Esophagus muscularis mucosa (tissue), 4 donors: ENCODE results near the gene RBP3. TPM values are rescaled to one million over a fixed set of nuclear protein-coding genes. Genes with fewer than 3 reads are reported as not detected.
A peak's percentile ranks its signal among the peaks of the same experiment; 100 is the strongest.

Experiments used
- DNase-seq: peaks from one replicate; pipeline ENCODE4 v3.0.0-alpha.2; 2017; ENCODE audit errors: extremely low spot score
- H3K27ac ChIP-seq, 4 donors: fragments of 200-600 bp; sonication (generic); replicated peaks in 1 of 4; 1 replicate in 3 of 4; 2 replicates in 1 of 4; pipeline ENCODE4 v1.5.1; 2016 to 2019; ENCODE audit warnings: mild to moderate bottlenecking in 1 of 4
- H3K27me3 ChIP-seq, 4 donors: fragments of 200-600 bp; sonication (generic); one replicate each; pipeline versions ENCODE4 v1.5.1 to v1.6.0; 2016 to 2019
- H3K36me3 ChIP-seq, 4 donors: fragments of 200-600 bp; sonication (generic); one replicate each; pipeline ENCODE4 v1.5.1; 2016 to 2019
- H3K4me1 ChIP-seq, 4 donors: fragments of 200-600 bp; sonication (generic); one replicate each; pipeline ENCODE4 v1.5.1; 2016 to 2019
- H3K4me3 ChIP-seq, 4 donors: fragments of 200-600 bp; sonication (generic); 1 replicate in 2 of 4; 2 replicates in 2 of 4; pipeline ENCODE4 v1.5.1; 2016 to 2019; ENCODE audit warnings: mild to moderate bottlenecking in 4 of 4, moderate library complexity in 1 of 4
- H3K9me3 ChIP-seq, 4 donors: fragments of 200-600 bp; sonication (generic); 1 replicate in 3 of 4; 2 replicates in 1 of 4; pipeline ENCODE4 v1.5.1; 2016 to 2019
- EP300 ChIP-seq: sonication (generic); formaldehyde crosslinking; IDR thresholded peaks from one replicate; pipeline ENCODE4 v1.6.1; 2017; ENCODE audit warnings: antibody characterized with exemption
- POLR2A ChIP-seq: fragments of 450-650 bp; IDR thresholded peaks from one replicate; pipeline ENCODE4 v1.6.1; 2017; ENCODE audit warnings: antibody characterized with exemption, moderate library complexity, mild to moderate bottlenecking, low read depth
- POLR2AphosphoS5 ChIP-seq, 2 donors: sonication (generic); formaldehyde crosslinking; IDR thresholded peaks; one replicate each; pipeline ENCODE4 v1.6.1; 2017; ENCODE audit warnings: antibody characterized with exemption in 2 of 2
- WGBS: methylation state at CpG from one replicate; pipeline ENCODE4 v1.1.5; 2018; 5-methylcytosine and 5-hydroxymethylcytosine counted together
- intact Hi-C: fragments of 100-400 bp; cut with DNase I; formaldehyde crosslinking; loops from one replicate; pipeline ENCODE4 v1.15.1; 2023
- total RNA-seq, 4 donors: library from RNA; depleted of rRNA; stranded (reverse); fragments of >200 nt; gene quantifications; one replicate each; pipeline versions ENCODE4 v1.1.0 to v1.2.1, GENCODE V29; 2016
- TF ChIP-seq, protein P1 (sequence below), 3 experiments: fragments of 200-600 bp in 2 of 3; fragments of 450-650 bp in 1 of 3; sonication (generic) in 2 of 3; IDR thresholded peaks; one replicate each; pipeline ENCODE4 v1.5.1; 2017 to 2019; ENCODE audit warnings: antibody characterized with exemption in 3 of 3, mild to moderate bottlenecking in 2 of 3, moderate library complexity in 1 of 3

The RBP3 gene
- total RNA-seq, 4 donors from 2014 or later, result under 0.01 to 0.06 TPM; not detected in 2

DNA sequence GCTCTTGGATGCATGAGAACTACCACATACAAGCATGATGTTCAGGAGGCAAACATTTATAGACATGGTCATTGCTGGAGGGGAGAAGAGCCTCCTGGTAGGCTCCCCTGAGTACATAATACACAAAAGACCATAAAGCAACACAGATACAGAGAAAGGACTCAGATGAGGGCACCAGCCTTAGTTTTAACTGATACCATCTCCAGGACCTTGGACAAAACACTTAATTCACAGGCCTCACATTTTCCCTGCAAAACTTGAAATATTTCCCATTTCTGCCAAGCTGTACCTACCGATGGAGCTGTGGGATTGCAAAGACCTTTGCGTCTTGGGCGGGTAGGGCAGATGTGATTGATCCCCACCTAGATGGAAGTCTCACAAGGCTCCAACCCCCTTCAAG lies 52.6 kb downstream of the RBP3 start:
- intact Hi-C loops, result loop anchor here (5.0 kb wide), 1 partner anchor 57 kb away; no protein-coding TSS in a partner anchor
- H3K27me3 ChIP-seq, result no peaks in the 10 kb centered on the region
- no peak for DNase-seq
- no peaks in the 10 kb centered on the region for H3K36me3 ChIP-seq
- H3K4me3 ChIP-seq, result no peak overlapping the region
- 97% methylated on average over 3 of the region's 3 CpGs for WGBS
- H3K27ac ChIP-seq, result no peak overlapping the region
- H3K4me1 ChIP-seq, result peaks cover 14 to 28% (median 23%) of the 10 kb centered on the region in 4 donors
- no peaks in the 10 kb centered on the region for H3K9me3 ChIP-seq
- TF ChIP-seq EP300 (no peak), POLR2A (no peak), POLR2AphosphoS5 (IDR thresholded peaks at IDR 0.05) (no peak)
- TF ChIP-seq, protein P1, sequence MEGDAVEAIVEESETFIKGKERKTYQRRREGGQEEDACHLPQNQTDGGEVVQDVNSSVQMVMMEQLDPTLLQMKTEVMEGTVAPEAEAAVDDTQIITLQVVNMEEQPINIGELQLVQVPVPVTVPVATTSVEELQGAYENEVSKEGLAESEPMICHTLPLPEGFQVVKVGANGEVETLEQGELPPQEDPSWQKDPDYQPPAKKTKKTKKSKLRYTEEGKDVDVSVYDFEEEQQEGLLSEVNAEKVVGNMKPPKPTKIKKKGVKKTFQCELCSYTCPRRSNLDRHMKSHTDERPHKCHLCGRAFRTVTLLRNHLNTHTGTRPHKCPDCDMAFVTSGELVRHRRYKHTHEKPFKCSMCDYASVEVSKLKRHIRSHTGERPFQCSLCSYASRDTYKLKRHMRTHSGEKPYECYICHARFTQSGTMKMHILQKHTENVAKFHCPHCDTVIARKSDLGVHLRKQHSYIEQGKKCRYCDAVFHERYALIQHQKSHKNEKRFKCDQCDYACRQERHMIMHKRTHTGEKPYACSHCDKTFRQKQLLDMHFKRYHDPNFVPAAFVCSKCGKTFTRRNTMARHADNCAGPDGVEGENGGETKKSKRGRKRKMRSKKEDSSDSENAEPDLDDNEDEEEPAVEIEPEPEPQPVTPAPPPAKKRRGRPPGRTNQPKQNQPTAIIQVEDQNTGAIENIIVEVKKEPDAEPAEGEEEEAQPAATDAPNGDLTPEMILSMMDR (IDR thresholded peaks at IDR 0.05), result no peak

DNA sequence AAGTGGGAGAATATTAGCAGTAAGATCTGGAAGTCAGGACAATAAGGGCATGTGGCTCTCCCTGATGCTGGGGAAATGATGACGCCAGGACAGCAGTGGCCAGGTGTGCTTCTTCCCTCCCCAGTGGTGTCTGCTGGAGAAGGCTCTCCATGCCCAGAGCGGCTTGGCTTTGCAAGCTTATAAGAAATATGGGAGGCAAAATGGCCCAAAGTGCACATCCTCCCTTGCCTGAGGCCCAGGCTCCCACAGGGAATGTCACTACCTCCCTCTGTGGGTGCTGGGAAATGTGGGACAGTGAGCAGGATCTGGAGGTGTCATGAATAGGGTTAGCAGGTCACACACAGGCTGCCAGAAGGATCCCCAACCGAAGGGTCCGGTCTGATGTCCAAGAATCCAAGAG lies 53.0 kb downstream of the RBP3 start:
- H3K9me3 ChIP-seq, result no peaks in the 10 kb centered on the region
- TF ChIP-seq POLR2A, result no peak
- TF ChIP-seq, protein P1 (IDR thresholded peaks at IDR 0.05), result no peak
- TF ChIP-seq POLR2AphosphoS5 (IDR thresholded peaks at IDR 0.05), result no peak
- TF ChIP-seq EP300, result no peak
- H3K36me3 ChIP-seq, result no peaks in the 10 kb centered on the region
- H3K4me1 ChIP-seq, result peaks cover 14 to 28% (median 23%) of the 10 kb centered on the region in 4 donors
- H3K4me3 ChIP-seq, result no peak overlapping the region
- no peaks in the 10 kb centered on the region for H3K27me3 ChIP-seq
- H3K27ac ChIP-seq, result no peak overlapping the region
- peak; percentile 86 for DNase-seq
- intact Hi-C loops, result loop anchor here (5.0 kb wide), 1 partner anchor 56 kb away; no protein-coding TSS in a partner anchor
- WGBS, result 96% methylated on average over 4 of the region's 4 CpGs

DNA sequence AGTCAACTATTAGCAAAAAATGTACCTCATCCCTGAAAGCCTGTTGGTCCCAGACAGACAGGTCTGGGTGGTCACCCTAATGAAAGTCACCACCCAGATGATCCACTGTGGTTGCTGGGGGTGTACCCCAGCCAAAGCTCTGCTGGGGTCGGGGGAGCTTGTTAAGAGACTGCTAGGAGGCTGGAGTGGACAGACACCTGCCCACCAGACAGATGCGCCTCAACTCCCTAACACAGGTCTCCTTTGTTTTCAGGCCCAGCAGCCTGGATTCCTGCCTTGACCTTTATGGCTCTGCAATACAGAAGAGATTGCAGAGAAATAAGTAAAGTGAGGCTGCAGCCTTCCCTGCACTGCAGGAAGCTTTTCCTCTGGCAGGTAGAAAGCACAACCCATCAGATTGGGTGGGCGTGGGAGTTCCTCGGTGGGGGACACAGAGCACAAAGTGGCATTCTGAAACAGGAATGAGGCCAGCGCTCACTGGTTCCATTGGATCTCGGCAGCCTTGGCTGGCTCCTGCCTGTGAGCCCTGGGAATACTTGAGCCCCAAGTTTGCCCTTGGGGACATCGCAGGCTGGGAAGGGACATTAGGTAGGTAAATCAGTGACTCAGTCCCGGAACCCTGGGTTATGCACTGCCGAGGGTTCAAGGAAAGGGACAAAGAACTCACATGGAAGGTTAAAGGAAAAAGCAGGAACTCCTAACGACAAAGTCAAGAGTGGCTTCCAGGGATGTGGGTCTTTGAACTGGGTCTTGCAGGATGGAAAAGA lies 53.9 kb downstream of the RBP3 start:
- Histone ChIP-seq H3K27me3 (no peaks in the 10 kb centered on the region), H3K36me3 (no peaks in the 10 kb centered on the region), H3K4me3 (no peak overlapping the region), H3K27ac (no peak overlapping the region), H3K9me3 (no peaks in the 10 kb centered on the region), H3K4me1 (peaks cover 14 to 28% (median 23%) of the 10 kb centered on the region in 4 donors)
- DNase-seq, result peak; percentile 88
- intact Hi-C loops, result loop anchor here (5.0 kb wide), 1 partner anchor 55 kb away; no protein-coding TSS in a partner anchor
- 96% methylated on average over 10 of the region's 10 CpGs for WGBS
- TF ChIP-seq, protein P1 (IDR thresholded peaks at IDR 0.05), result no peak
- TF ChIP-seq EP300 (no peak), POLR2AphosphoS5 (IDR thresholded peaks at IDR 0.05) (no peak), POLR2A (no peak)

DNA sequence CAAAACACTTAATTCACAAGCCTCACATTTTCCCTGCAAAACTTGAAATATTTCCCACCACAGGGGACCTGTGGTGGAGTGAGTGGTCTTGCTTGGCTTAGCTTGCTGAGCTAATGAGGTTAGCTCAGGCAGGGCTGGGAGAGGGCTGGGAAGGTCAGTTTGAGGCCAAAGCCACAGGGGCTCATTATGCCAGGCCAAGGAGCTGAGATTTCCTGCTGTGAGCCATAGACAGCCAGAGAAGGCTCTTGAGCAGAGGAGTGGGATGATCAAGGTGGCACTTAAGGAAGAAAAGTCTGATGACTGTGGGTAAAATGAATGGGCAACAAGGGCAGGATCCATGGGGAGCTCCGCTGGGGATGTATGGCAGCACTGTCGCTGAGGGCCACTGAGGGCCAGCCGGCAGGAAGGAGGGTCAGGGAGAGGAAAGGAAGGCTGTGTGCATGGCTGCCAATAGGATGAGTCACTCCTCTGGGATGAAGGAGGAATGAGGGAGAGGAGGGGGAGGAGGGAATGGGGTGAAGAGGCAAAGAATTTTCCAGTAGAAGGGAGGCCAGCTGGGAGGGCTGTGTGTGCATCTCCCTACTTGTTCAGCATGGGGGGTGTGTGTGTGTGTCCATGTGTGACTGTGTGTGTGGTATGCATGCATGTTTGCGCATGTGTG lies 54.6 kb downstream of the RBP3 start:
- no peaks in the 10 kb centered on the region for H3K9me3 ChIP-seq
- peaks cover 14 to 28% (median 23%) of the 10 kb centered on the region in 4 donors for H3K4me1 ChIP-seq
- intact Hi-C loops, result loop anchor here (5.0 kb wide), 1 partner anchor 55 kb away; no protein-coding TSS in a partner anchor
- WGBS, result 30% methylated on average over 4 of the region's 4 CpGs
- no peak overlapping the region for H3K4me3 ChIP-seq
- DNase-seq, result peak; percentile 91
- TF ChIP-seq EP300 (no peak), POLR2AphosphoS5 (IDR thresholded peaks at IDR 0.05) (peak in 1 of 2 donors; percentile 43)
- TF ChIP-seq, protein P1 (IDR thresholded peaks at IDR 0.05), result no peak
- H3K27ac ChIP-seq, result no peak overlapping the region
- no peaks in the 10 kb centered on the region for H3K36me3 ChIP-seq
- no peaks in the 10 kb centered on the region for H3K27me3 ChIP-seq
